ENCODE results near the gene LHPP. TPM values are rescaled to one million over a fixed set of nuclear protein-coding genes. Genes with fewer than 3 reads are reported as not detected.
"Not testable (repeated sequence)": the region's sequence is repeated elsewhere in the genome, so short reads cannot be mapped to it uniquely, and the experiment has no call there.

Gene LHPP
- total and polyA plus RNA-seq, 2 donors (not counting 1 experiment from before 2014, with no cell fraction given) = 10.2 to 15.6 TPM

GRCh38 chr10:124608093-124608721 lies 146.6 kb downstream of the LHPP start:
- TF ChIP-seq, protein P1, sequence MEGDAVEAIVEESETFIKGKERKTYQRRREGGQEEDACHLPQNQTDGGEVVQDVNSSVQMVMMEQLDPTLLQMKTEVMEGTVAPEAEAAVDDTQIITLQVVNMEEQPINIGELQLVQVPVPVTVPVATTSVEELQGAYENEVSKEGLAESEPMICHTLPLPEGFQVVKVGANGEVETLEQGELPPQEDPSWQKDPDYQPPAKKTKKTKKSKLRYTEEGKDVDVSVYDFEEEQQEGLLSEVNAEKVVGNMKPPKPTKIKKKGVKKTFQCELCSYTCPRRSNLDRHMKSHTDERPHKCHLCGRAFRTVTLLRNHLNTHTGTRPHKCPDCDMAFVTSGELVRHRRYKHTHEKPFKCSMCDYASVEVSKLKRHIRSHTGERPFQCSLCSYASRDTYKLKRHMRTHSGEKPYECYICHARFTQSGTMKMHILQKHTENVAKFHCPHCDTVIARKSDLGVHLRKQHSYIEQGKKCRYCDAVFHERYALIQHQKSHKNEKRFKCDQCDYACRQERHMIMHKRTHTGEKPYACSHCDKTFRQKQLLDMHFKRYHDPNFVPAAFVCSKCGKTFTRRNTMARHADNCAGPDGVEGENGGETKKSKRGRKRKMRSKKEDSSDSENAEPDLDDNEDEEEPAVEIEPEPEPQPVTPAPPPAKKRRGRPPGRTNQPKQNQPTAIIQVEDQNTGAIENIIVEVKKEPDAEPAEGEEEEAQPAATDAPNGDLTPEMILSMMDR (conservative IDR thresholded peaks at IDR 0.05 in 1 of 2, IDR thresholded peaks at IDR 0.05 in 1 of 2; ENCODE audit: low read depth in 1 of 2, low read length in 2 of 2) = no peak
- TF ChIP-seq EZH2 (IDR thresholded peaks at IDR 0.05; ENCODE audit: low read length, missing control alignments) = no peak
- no peaks in the 10 kb centered on the region for H3K79me2 ChIP-seq (ENCODE audit: control insufficient read depth, insufficient read depth, low read length)

GRCh38 chr10:124609698-124610097 lies 148.1 kb downstream of the LHPP start:
- Histone ChIP-seq H2AFZ (ENCODE audit: low read length) (no peak overlapping the region), H3K4me3 (replicated peaks in 1 of 4; ENCODE audit: control extremely low read depth in 1 of 4, insufficient read depth in 1 of 4, low read depth in 3 of 4, low read length in 4 of 4) (no peak overlapping the region), H3K79me2 (ENCODE audit: control insufficient read depth, insufficient read depth, low read length) (no peaks in the 10 kb centered on the region), H3K9ac (ENCODE audit: insufficient read depth, low read length) (no peak overlapping the region), H3K4me1 (ENCODE audit: control insufficient read depth, extremely low read depth, insufficient read depth, low read length) (peaks cover 2% of the 10 kb centered on the region), H3K36me3 (ENCODE audit: control insufficient read depth, insufficient read depth, low read length) (no peaks in the 10 kb centered on the region), H3K4me2 (ENCODE audit: extremely low read depth, insufficient read depth, low read length) (no peak overlapping the region), H3K9me3 (ENCODE audit: control insufficient read depth, insufficient read depth, low read depth, low read length) (no peaks in the 10 kb centered on the region), H3K27me3 (ENCODE audit: control insufficient read depth, insufficient read depth, low read length) (no peaks in the 10 kb centered on the region), H4K20me1 (ENCODE audit: control insufficient read depth, extremely low read depth, insufficient read depth, low read length) (no peaks in the 10 kb centered on the region), H3K27ac (ENCODE audit: insufficient read depth, low read length) (no peak overlapping the region)
- no peak for TF ChIP-seq EZH2 (IDR thresholded peaks at IDR 0.05; ENCODE audit: low read length, missing control alignments)
- TF ChIP-seq, protein P1 (conservative IDR thresholded peaks at IDR 0.05 in 1 of 2, IDR thresholded peaks at IDR 0.05 in 1 of 2; ENCODE audit: low read depth in 1 of 2, low read length in 2 of 2) = no peak
- no peak for DNase-seq (ENCODE audit: low read depth in 2 of 2)

More at GRCh38 chr10:124608093-124608721, 146.6 kb downstream of the LHPP start:
- H2AFZ ChIP-seq (ENCODE audit: low read length) = no peak overlapping the region
- H4K20me1 ChIP-seq (ENCODE audit: control insufficient read depth, extremely low read depth, insufficient read depth, low read length) = no peaks in the 10 kb centered on the region
- no peak overlapping the region for H3K4me2 ChIP-seq (ENCODE audit: extremely low read depth, insufficient read depth, low read length)
- no peak overlapping the region for H3K27ac ChIP-seq (ENCODE audit: insufficient read depth, low read length)
- no peak for DNase-seq (ENCODE audit: low read depth in 2 of 2)
- no peaks in the 10 kb centered on the region for H3K27me3 ChIP-seq (ENCODE audit: control insufficient read depth, insufficient read depth, low read length)
- peaks cover 2% of the 10 kb centered on the region for H3K4me1 ChIP-seq (ENCODE audit: control insufficient read depth, extremely low read depth, insufficient read depth, low read length)
- H3K9ac ChIP-seq (ENCODE audit: insufficient read depth, low read length) = no peak overlapping the region
- no peaks in the 10 kb centered on the region for H3K9me3 ChIP-seq (ENCODE audit: control insufficient read depth, insufficient read depth, low read depth, low read length)
- no peaks in the 10 kb centered on the region for H3K36me3 ChIP-seq (ENCODE audit: control insufficient read depth, insufficient read depth, low read length)
- no peak overlapping the region for H3K4me3 ChIP-seq (replicated peaks in 1 of 4; ENCODE audit: control extremely low read depth in 1 of 4, insufficient read depth in 1 of 4, low read depth in 3 of 4, low read length in 4 of 4)

DNA sequence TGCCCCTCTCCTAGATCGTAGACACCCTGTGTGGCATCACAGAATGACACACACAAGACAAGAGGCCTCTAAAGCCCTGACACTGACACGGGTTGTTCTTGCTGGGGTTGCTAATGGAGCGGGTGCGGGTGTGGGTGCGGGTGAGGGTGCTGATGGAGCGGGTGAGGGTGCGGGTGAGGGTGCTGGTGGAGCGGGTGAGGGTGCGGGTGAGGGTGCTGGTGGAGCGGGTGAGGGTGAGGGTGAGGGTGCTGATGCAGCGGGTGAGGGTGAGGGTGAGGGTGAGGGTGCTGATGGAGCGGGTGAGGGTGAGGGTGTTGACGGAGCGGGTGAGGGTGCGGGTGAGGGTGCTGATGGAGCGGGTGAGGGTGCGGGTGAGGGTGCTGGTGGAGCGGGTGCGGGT lies 148.6 kb downstream of the LHPP start:
- not testable (repeated sequence) for H4K20me1 ChIP-seq (ENCODE audit: control insufficient read depth, extremely low read depth, insufficient read depth, low read length); H3K4me2 ChIP-seq (ENCODE audit: extremely low read depth, insufficient read depth, low read length); DNase-seq (ENCODE audit: low read depth in 2 of 2); H3K9me3 ChIP-seq (ENCODE audit: control insufficient read depth, insufficient read depth, low read depth, low read length); H3K4me3 ChIP-seq (replicated peaks in 1 of 4; ENCODE audit: control extremely low read depth in 1 of 4, insufficient read depth in 1 of 4, low read depth in 3 of 4, low read length in 4 of 4); H3K4me1 ChIP-seq (ENCODE audit: control insufficient read depth, extremely low read depth, insufficient read depth, low read length); H2AFZ ChIP-seq (ENCODE audit: low read length); H3K79me2 ChIP-seq (ENCODE audit: control insufficient read depth, insufficient read depth, low read length); H3K9ac ChIP-seq (ENCODE audit: insufficient read depth, low read length); H3K27me3 ChIP-seq (ENCODE audit: control insufficient read depth, insufficient read depth, low read length); H3K27ac ChIP-seq (ENCODE audit: insufficient read depth, low read length); H3K36me3 ChIP-seq (ENCODE audit: control insufficient read depth, insufficient read depth, low read length)

- not testable (repeated sequence) for H2AFZ ChIP-seq (ENCODE audit: low read length); DNase-seq (ENCODE audit: low read depth in 2 of 2); H3K4me1 ChIP-seq (ENCODE audit: control insufficient read depth, extremely low read depth, insufficient read depth, low read length); H3K9me3 ChIP-seq (ENCODE audit: control insufficient read depth, insufficient read depth, low read depth, low read length); H3K27ac ChIP-seq (ENCODE audit: insufficient read depth, low read length); H3K4me2 ChIP-seq (ENCODE audit: extremely low read depth, insufficient read depth, low read length); H3K36me3 ChIP-seq (ENCODE audit: control insufficient read depth, insufficient read depth, low read length); H3K9ac ChIP-seq (ENCODE audit: insufficient read depth, low read length); H3K27me3 ChIP-seq (ENCODE audit: control insufficient read depth, insufficient read depth, low read length); H3K4me3 ChIP-seq (replicated peaks in 1 of 4; ENCODE audit: control extremely low read depth in 1 of 4, insufficient read depth in 1 of 4, low read depth in 3 of 4, low read length in 4 of 4); H4K20me1 ChIP-seq (ENCODE audit: control insufficient read depth, extremely low read depth, insufficient read depth, low read length); H3K79me2 ChIP-seq (ENCODE audit: control insufficient read depth, insufficient read depth, low read length)
Measured at GRCh38 chr10:124610851-124611250, 149.2 kb downstream of the LHPP start.
